Colonic mucosa (tissue), 4 donors: Measurements from ENCODE around the gene SFMBT2. TPM values are rescaled to one million over a fixed set of nuclear protein-coding genes. Genes with fewer than 3 reads are reported as not detected.

Experiments used
- DNase-seq: peaks from one replicate; pipeline ENCODE4 v3.0.0-alpha.2; 2020
- H3K27ac ChIP-seq: fragments of 200-600 bp; one replicate; pipeline ENCODE4 v1.8.0; 2021
- H3K27me3 ChIP-seq: fragments of 200-600 bp; one replicate; pipeline ENCODE4 v1.8.0; 2021
- H3K36me3 ChIP-seq: fragments of 200-600 bp; one replicate; pipeline ENCODE4 v1.8.0; 2021
- H3K4me1 ChIP-seq: fragments of 200-600 bp; one replicate; pipeline ENCODE4 v1.8.0; 2021; ENCODE audit warnings: mild to moderate bottlenecking
- H3K4me3 ChIP-seq: fragments of 200-600 bp; one replicate; pipeline ENCODE4 v1.8.0; 2021
- H3K9ac ChIP-seq, 2 donors: one replicate each; pipeline ENCODE4 v1.7.0; 2013; ENCODE audit warnings: control low read depth in 2 of 2, low read depth in 2 of 2, low read length in 2 of 2
- H3K9me3 ChIP-seq: fragments of 200-600 bp; one replicate; pipeline ENCODE4 v1.8.0; 2021
- CTCF ChIP-seq: fragments of 200-600 bp; IDR thresholded peaks from one replicate; pipeline ENCODE4 v1.8.0; 2022; ENCODE audit warnings: antibody characterized with exemption, mild to moderate bottlenecking
- intact Hi-C: fragments of 100-400 bp; cut with DNase I; formaldehyde crosslinking; loops from one replicate; pipeline ENCODE4 v1.14.1; 2022
- total RNA-seq, 2 donors: library from RNA; stranded (reverse); fragmentation: NEBNext Ultra II Directional in 1 of 2; extraction: Animal tissue kit (Norgen Biotek cat#: 25700) in 1 of 2; gene quantifications; one replicate each; pipeline ENCODE4 v1.2.1, GENCODE V29; 2021
- donor health status: healthy.
- donor health status: DM: no; HTN: no; CAD: no.
- donor health status: DM: no; HTN: no; CAD: no.

Gene SFMBT2
- total RNA-seq, 2 donors from 2014 or later, result 2.3 to 3.5 TPM

- no peak for TF ChIP-seq CTCF
- H3K27me3 ChIP-seq, result no peaks in the 10 kb centered on the region
- no peak overlapping the region for H3K9ac ChIP-seq
- no peaks in the 10 kb centered on the region for H3K4me1 ChIP-seq
- H3K4me3 ChIP-seq, result no peak overlapping the region
- H3K36me3 ChIP-seq, result no peaks in the 10 kb centered on the region
- H3K9me3 ChIP-seq, result no peaks in the 10 kb centered on the region
- no peak for DNase-seq
- intact Hi-C loops, result no loop called here
- H3K27ac ChIP-seq, result no peak overlapping the region
Observed at GRCh38 chr10:7111089-7111488, 299.7 kb downstream of the SFMBT2 start.
